ENCODE results near the gene ACVR1B. TPM values are rescaled to one million over a fixed set of nuclear protein-coding genes. Genes with fewer than 3 reads are reported as not detected.

ACVR1B gene
- total RNA-seq, 1 donor from 2014 or later: 2.4 TPM

DNA sequence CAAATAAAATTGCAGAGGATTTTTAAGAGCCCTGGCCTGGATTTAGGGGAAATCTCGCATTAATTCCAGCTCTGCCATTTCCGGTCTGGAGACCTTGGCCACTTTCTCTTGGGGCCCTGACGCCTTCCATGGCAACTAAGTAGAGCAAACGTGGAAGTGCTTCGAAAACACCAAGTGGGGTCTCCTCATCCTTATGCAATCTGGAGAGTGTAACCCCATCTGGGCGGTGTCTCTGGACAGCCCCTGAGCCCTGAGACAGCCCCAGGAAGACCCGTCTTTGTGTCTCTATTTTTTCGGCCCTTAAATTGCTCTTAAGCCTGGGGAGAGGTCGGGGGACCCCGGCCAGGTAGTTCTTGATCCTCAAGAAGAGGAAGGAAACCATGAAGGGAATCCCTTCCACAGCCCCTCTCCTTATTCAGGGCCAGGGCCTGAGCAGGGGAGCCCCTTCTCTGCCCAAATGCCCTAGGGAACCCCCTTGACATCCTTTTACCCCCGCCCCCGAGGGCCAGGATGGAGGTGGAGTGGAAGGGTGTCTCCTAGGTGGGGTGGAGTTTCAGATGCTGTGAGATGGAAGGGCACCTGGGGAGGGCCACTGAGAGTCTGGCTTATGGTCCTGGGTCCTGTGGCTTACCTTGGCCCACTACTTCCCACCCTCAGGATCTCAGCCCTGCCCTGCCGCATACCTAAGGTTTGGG lies 82.1 kb downstream of the ACVR1B start:
- no peak for DNase-seq (ENCODE audit: low spot score)
- H3K4me1 Mint-ChIP-seq (ENCODE audit: low read depth): peaks cover 40% of the 10 kb centered on the region
- peak overlapping the region; percentile 71 for H3K4me3 Mint-ChIP-seq (ENCODE audit: low read depth)
- peaks cover 4% of the 10 kb centered on the region for H3K36me3 Mint-ChIP-seq (ENCODE audit: low read depth)
- peak overlapping the region; percentile 81 for H3K27ac Mint-ChIP-seq
- peaks cover 6% of the 10 kb centered on the region for H3K27me3 Mint-ChIP-seq (ENCODE audit: low read depth)
- no peaks in the 10 kb centered on the region for H3K9me3 Mint-ChIP-seq
- intact Hi-C loops (cut with micrococcal nuclease): loop anchor here (1.0 kb wide), 2 partner anchors 8 to 18 kb away; partner anchors contain the start of gene NR4A1

DNA sequence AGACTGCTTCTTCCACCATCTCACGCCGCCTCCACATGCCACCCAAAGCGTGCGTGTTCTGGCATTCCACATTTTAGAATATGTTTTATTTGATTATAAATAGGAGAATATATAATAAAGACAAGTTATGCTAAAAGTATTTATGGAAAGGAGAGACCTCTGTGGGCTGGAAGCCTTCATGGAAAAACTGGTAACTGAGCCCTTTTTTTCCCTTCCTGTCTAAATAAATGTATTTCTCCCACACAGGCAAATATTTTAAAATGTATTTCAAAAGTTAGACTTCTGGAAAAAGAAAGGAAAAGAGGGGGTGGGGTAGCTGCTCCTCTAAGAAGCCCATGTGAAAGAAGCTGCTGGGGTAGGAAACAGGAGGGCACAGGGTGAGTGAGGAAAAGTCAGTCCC lies 83.7 kb downstream of the ACVR1B start:
- Mint-ChIP-seq H3K27me3 (ENCODE audit: low read depth) (peaks cover 6% of the 10 kb centered on the region), H3K27ac (no peak overlapping the region), H3K36me3 (ENCODE audit: low read depth) (peaks cover 7% of the 10 kb centered on the region), H3K4me3 (ENCODE audit: low read depth) (peak overlapping the region; percentile 55), H3K4me1 (ENCODE audit: low read depth) (peaks cover 53% of the 10 kb centered on the region), H3K9me3 (no peaks in the 10 kb centered on the region)
- intact Hi-C loops (cut with micrococcal nuclease): no loop called here
- no peak for DNase-seq (ENCODE audit: low spot score)

DNA sequence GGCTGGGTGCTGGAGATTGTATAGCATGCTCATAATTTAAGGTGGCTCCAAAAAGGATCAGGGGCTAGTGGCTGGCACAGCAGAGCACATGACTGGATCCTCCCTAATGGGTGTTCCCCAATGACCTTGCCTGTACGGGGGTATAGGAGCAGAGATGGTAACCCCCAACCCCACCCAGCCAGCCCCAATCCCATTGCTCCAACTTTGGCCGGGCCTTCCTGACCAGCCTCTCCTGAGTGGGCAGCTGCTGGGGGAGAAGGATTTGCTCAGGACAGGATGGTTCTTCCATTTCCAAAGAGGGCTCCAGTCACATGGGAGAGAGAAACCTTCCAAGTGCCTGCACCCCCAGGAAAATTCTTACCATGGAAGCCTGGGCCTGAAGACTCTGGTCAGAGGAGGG lies 84.4 kb downstream of the ACVR1B start:
- Mint-ChIP-seq H3K27ac (peak overlapping the region; percentile 45), H3K4me3 (ENCODE audit: low read depth) (peak overlapping the region; percentile 58), H3K4me1 (ENCODE audit: low read depth) (peaks cover 57% of the 10 kb centered on the region), H3K9me3 (no peaks in the 10 kb centered on the region), H3K36me3 (ENCODE audit: low read depth) (peaks cover 8% of the 10 kb centered on the region), H3K27me3 (ENCODE audit: low read depth) (peaks cover 6% of the 10 kb centered on the region)
- DNase-seq (ENCODE audit: low spot score): no peak
- intact Hi-C loops (cut with micrococcal nuclease): no loop called here

DNA sequence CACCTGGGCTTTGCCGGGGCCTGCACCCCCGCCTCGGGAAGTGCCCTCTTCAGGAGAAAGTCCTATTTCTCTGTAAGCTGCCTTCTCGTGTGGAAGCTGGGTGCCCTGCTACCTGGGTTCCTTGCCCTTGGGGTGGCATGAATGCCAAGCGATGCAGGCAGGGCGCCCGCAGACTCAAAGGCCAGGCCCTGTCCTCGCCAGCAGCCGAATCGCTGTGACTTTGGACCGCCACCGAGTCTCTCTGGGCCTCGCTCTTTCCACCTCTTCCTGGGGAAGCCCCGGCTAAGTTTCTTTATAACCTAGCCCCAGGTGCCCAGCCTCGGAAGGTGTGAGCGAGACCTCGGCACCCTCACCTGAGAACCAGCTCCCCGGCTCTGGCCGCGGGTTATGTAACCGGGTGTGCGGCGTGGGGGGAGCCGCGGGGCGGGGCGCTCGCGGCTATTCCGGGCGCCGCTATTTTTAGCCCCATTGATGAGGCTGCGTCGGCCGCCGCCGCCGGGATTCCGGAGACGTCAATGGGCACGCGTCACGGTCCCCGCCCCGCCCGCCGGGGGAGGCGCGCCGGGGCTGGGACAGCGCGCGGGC lies 85.2 kb downstream of the ACVR1B start:
- no peak overlapping the region for H3K27ac Mint-ChIP-seq
- peaks cover 61% of the 10 kb centered on the region for H3K4me1 Mint-ChIP-seq (ENCODE audit: low read depth)

DNA sequence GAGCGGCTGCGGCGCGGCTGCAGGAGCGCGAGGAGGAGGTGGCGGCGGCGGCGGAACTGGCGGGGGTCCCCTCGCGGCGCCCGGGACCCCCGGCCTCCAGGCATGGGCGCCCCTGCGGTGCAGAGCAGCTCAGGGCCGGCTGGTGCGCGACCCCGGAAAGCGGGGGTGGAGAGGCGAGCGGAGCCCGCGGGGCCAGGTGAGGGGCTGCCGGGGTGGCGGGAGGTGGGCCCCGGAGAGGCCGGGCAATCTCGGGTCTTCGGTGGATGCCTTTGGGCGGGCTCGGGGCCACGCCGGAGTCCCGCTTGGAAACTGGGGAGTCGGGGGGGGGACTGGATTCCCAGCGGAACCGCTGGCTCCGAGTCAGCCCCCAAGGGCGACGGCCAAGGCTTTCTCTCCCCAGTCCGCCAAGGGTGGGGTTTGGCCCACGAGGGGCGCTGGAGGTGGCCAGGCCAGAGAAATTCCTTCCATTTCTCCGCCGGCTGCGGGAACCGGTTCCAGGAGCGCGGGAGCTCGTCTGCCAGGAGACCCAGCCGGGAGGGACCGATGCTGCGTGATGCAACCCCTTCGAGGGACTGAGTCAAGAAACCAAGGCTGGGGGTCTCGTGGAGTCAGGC lies 85.9 kb downstream of the ACVR1B start:
- no peaks in the 10 kb centered on the region for H3K9me3 Mint-ChIP-seq
- no peak overlapping the region for H3K27ac Mint-ChIP-seq
- DNase-seq (ENCODE audit: low spot score): no peak
- peak overlapping the region; percentile 88 for H3K4me3 Mint-ChIP-seq (ENCODE audit: low read depth)
- intact Hi-C loops (cut with micrococcal nuclease): loop anchor here (1.0 kb wide), 2 partner anchors 12 to 14 kb away; partner anchors contain the start of gene NR4A1
- H3K27me3 Mint-ChIP-seq (ENCODE audit: low read depth): peaks cover 6% of the 10 kb centered on the region
- H3K4me1 Mint-ChIP-seq (ENCODE audit: low read depth): peaks cover 65% of the 10 kb centered on the region
- H3K36me3 Mint-ChIP-seq (ENCODE audit: low read depth): peaks cover 13% of the 10 kb centered on the region

More for the DNA sequence above, 85.2 kb downstream of the ACVR1B start:
- Mint-ChIP-seq H3K27me3 (ENCODE audit: low read depth) (peaks cover 6% of the 10 kb centered on the region), H3K9me3 (no peaks in the 10 kb centered on the region), H3K36me3 (ENCODE audit: low read depth) (peaks cover 8% of the 10 kb centered on the region), H3K4me3 (ENCODE audit: low read depth) (peak overlapping the region; percentile 58)
- peak; percentile 74 for DNase-seq (ENCODE audit: low spot score)
- intact Hi-C loops (cut with micrococcal nuclease): loop anchor here (1.0 kb wide), 2 partner anchors 11 to 15 kb away; partner anchors contain the start of gene NR4A1

- Mint-ChIP-seq H3K27me3 (ENCODE audit: low read depth) (peaks cover 6% of the 10 kb centered on the region), H3K4me1 (ENCODE audit: low read depth) (peaks cover 61% of the 10 kb centered on the region), H3K36me3 (ENCODE audit: low read depth) (peaks cover 17% of the 10 kb centered on the region), H3K9me3 (no peaks in the 10 kb centered on the region), H3K27ac (peak overlapping the region; percentile 76), H3K4me3 (ENCODE audit: low read depth) (peak overlapping the region; percentile 88)
- intact Hi-C loops (cut with micrococcal nuclease): loop anchor here (1.0 kb wide), 1 partner anchor 31 kb away; the partner anchor contains the start of gene ATG101
- DNase-seq (ENCODE audit: low spot score): no peak
Observed at GRCh38 chr12:52038447-52038846, 86.9 kb downstream of the ACVR1B start.

DNA sequence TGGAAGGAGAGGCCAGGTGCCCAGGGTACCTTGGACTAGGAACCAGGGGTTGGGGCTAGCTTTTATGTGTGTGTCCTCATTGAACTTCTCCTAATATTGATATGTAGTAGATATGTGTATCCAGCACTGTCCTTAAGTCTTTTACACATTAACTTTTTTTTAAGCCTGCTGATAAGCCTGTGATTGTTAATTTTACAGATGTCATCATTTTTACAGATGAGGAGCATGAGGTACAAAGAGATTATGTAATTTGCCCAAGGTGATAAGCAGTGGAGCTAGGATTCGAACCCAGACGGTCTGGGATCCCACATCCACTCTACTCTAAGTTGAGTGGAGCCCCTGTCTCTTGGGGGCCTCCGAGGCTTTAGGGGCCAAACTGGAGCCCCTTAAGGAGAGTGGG lies 89.5 kb downstream of the ACVR1B start:
- peaks cover 42% of the 10 kb centered on the region for H3K4me1 Mint-ChIP-seq (ENCODE audit: low read depth)
- no peak overlapping the region for H3K4me3 Mint-ChIP-seq (ENCODE audit: low read depth)
- no peaks in the 10 kb centered on the region for H3K9me3 Mint-ChIP-seq
- no peak overlapping the region for H3K27ac Mint-ChIP-seq
- intact Hi-C loops (cut with micrococcal nuclease): no loop called here
- H3K27me3 Mint-ChIP-seq (ENCODE audit: low read depth): peaks cover 3% of the 10 kb centered on the region
- DNase-seq (ENCODE audit: low spot score): no peak
- H3K36me3 Mint-ChIP-seq (ENCODE audit: low read depth): peaks cover 25% of the 10 kb centered on the region

- H3K36me3 Mint-ChIP-seq (ENCODE audit: low read depth): peaks cover 25% of the 10 kb centered on the region
- H3K27me3 Mint-ChIP-seq (ENCODE audit: low read depth): no peaks in the 10 kb centered on the region
- no peak overlapping the region for H3K4me3 Mint-ChIP-seq (ENCODE audit: low read depth)
- H3K27ac Mint-ChIP-seq: peak overlapping the region; percentile 56
- DNase-seq (ENCODE audit: low spot score): no peak
- intact Hi-C loops (cut with micrococcal nuclease): no loop called here
- peaks cover 38% of the 10 kb centered on the region for H3K4me1 Mint-ChIP-seq (ENCODE audit: low read depth)
- H3K9me3 Mint-ChIP-seq: no peaks in the 10 kb centered on the region
Observed at GRCh38 chr12:52041695-52042123, 90.2 kb downstream of the ACVR1B start.

- Mint-ChIP-seq H3K27ac (no peak overlapping the region), H3K4me3 (ENCODE audit: low read depth) (no peak overlapping the region), H3K27me3 (ENCODE audit: low read depth) (no peaks in the 10 kb centered on the region), H3K4me1 (ENCODE audit: low read depth) (peaks cover 40% of the 10 kb centered on the region), H3K9me3 (no peaks in the 10 kb centered on the region), H3K36me3 (ENCODE audit: low read depth) (peaks cover 25% of the 10 kb centered on the region)
- no peak for DNase-seq (ENCODE audit: low spot score)
- intact Hi-C loops (cut with micrococcal nuclease): no loop called here
Observed at GRCh38 chr12:52042706-52043385, 91.3 kb downstream of the ACVR1B start.

- DNase-seq (ENCODE audit: low spot score): no peak
- H3K4me1 Mint-ChIP-seq (ENCODE audit: low read depth): peaks cover 35% of the 10 kb centered on the region
- no peaks in the 10 kb centered on the region for H3K27me3 Mint-ChIP-seq (ENCODE audit: low read depth)
- H3K9me3 Mint-ChIP-seq: no peaks in the 10 kb centered on the region
- H3K27ac Mint-ChIP-seq: no peak overlapping the region
- H3K4me3 Mint-ChIP-seq (ENCODE audit: low read depth): no peak overlapping the region
- intact Hi-C loops (cut with micrococcal nuclease): no loop called here
- H3K36me3 Mint-ChIP-seq (ENCODE audit: low read depth): peaks cover 21% of the 10 kb centered on the region
Observed at GRCh38 chr12:52043386-52044212, 92.1 kb downstream of the ACVR1B start.

DNA sequence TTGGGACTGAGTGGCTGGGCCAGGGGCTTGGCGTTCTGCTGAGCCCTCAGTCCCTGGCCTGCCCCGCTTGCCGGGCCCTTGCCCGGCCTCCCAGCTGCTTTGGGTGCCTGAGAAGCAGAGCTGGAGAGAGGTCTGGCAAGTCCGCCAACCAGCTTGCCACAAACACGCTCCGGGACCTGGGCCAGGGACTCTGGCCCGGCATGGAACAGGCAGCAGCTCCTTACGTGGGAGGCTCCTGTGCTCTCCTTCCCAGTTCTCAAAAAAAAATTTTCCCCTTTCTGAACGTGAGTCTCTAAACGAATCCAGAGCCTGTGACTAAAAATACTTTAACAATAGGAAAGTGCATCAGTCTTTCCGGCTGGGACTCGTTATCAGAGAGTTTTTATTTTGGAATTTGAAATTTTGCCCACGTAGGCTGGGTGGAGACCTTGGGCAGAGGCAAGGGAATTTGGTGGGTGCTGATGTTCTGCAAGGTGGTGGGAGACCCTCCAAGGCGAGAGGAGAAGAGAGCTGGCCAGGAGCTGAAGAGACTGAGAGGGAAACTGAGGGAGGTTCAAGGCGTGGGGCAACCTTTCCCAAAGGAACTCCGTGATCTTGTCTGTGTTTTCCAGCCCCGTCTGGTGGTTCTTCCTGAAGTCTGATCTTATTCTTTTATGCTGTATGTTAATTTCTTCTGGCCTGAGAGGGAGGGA lies 92.9 kb downstream of the ACVR1B start:
- Mint-ChIP-seq H3K27ac (no peak overlapping the region), H3K4me1 (ENCODE audit: low read depth) (peaks cover 31% of the 10 kb centered on the region), H3K27me3 (ENCODE audit: low read depth) (no peaks in the 10 kb centered on the region), H3K36me3 (ENCODE audit: low read depth) (peaks cover 25% of the 10 kb centered on the region), H3K9me3 (no peaks in the 10 kb centered on the region), H3K4me3 (ENCODE audit: low read depth) (no peak overlapping the region)
- no peak for DNase-seq (ENCODE audit: low spot score)
- intact Hi-C loops (cut with micrococcal nuclease): no loop called here
